ENCODE measurements around the gene TRAPPC14.

DNA sequence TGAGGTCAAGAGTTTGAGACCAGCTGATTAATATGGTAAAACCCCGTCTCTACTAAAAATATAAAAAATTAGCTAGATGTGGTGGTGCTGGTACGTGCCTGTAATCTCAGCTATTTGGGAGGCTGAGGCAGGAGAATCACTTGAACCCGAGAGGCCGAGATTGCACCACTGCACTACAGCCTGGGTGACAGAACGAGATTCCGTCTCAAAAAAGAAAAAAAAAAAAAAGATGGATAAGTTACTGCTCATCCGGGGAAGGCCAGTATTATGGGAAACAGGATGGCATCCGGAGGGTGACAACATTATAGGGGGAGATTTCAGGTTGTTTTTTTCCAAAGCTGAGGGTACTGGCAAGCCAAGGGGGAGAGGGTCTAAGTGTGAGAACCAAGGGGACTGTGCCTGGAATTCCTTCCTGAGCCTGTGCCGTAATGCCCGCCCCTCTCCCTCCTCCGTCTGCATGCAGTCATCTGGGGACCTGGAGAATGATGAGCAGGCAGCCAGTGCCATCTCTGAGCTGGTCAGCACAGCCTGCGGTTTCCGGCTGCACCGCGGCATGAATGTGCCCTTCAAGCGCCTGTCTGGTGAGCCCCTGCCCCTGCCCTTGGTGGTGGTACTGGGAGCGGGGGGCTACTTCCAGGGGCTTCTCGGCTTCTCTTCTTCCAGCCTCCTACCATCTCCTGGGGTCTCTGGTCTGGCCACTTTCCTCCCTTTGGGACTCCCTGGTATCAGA is 5.4 kb downstream of the TRAPPC14 start:
- TF ChIP-seq POLR2A (IDR thresholded peaks at IDR 0.05) (no peak), CTCF (IDR thresholded peaks at IDR 0.05) (no peak)
